NOMO-1 treated with DMSO at 0.1 percent for 48 hours (cell line): Measurements from ENCODE around the gene LRRK2.
"Not testable (repeated sequence)": the region's sequence is repeated elsewhere in the genome, so short reads cannot be mapped to it uniquely, and the experiment has no call there.

ENCODE experiments used
- DNase-seq: peaks from one replicate; lab custom pipeline; 2025; ENCODE audit not compliant: unreplicated experiment; lab: John Stamatoyannopoulos, UW

The LRRK2 gene

GRCh38 chr12:40312982-40313576 is 88.3 kb downstream of the LRRK2 start:
- DNase-seq: peak; percentile 47

GRCh38 chr12:40313928-40314327 is 89.1 kb downstream of the LRRK2 start:
- peak; percentile 92 for DNase-seq

DNA sequence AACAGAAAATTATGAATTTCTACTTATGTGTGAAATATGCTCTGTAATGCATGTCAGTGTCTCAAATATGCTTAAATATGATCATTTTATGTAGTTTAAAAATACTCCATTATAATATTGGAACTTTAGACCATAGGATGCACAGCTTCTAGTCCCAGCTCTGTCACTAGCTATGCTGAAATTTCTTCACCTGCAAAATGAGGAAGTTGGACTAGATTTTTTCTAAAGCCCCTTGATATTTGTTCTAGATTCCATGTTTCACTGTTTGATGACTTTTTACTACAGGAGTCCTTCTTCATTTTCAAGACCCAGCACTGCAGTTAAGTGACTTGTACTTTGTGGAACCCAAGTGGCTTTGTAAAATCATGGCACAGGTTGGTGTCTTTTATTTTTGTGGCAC is 90.1 kb downstream of the LRRK2 start:
- peak; percentile 75 for DNase-seq

- DNase-seq: no peak
These were observed 90.6 kb downstream of the LRRK2 start for GRCh38 chr12:40315375-40315774.

GRCh38 chr12:40324261-40324660 is 99.5 kb downstream of the LRRK2 start:
- no peak for DNase-seq

DNA sequence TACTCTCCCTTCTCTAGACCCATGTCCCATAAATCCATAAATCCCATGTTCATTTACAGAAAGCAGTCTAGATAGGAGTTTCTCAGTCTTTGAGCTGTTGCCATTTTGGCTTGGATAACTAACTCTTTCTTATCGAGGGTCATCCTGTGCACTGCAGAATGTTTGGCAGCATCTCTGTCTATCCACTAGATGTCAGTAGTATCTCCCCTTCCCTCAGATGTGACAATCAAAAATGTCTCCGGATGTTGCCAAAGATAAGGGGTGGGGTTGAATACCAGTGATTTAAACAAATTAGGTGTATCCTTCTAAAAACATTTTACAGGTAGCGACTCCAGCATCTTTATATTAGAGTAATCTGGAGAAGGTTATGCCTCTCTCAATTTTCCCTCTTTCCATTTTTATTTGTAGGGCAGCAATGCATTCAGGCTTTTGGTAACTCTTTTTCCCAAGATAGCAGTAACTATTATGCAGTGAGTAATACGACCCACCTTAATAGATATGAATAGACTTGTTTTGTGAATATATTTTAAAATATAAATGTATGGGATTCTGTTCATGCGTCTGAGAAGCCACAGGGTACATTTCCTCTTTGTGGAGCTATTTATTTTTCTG is 100.7 kb downstream of the LRRK2 start:
- peak; percentile 52 for DNase-seq

DNA sequence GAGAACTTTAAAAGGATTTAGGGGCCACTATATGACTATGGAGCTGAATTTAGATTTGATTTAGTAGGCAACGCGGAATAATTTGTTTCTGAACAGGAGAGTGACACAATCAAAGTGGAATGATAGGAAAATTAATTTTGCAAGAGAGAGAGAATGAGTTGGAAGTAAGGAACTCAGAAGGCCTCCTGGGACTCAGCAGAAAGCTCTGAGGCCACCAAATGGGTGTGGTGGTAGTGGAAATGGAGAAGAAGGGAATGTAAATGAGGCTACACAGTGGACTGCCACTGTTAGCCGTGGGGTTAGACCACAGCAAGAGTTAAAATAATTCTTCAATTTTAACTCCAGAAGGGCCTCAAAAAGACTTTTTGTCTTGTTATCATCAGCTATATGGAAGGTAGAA is 102.7 kb downstream of the LRRK2 start:
- no peak for DNase-seq

- DNase-seq: no peak
These were observed 105.4 kb downstream of the LRRK2 start for GRCh38 chr12:40330180-40330579.

DNA sequence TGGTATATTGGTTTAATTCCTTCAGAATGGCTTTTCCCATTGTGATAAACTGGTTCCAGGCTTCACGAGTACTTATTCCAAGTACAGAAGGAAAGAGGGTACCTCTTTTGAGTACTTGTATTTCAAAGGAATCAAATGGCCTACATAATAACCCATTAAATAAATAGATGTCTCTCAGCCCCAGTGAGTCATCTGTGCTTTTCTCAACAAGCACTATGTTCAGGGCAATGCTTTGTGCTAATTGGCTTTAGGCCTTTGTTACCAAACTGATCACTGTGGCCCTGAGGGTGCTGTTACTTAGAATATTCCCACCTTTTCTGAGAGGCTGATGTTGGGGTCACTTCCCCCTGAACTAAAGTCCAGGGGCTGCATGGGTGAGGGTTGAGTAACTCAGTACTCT is 107.1 kb downstream of the LRRK2 start:
- no peak for DNase-seq

- no peak for DNase-seq
These were observed 111.2 kb downstream of the LRRK2 start for GRCh38 chr12:40335991-40336390.

DNA sequence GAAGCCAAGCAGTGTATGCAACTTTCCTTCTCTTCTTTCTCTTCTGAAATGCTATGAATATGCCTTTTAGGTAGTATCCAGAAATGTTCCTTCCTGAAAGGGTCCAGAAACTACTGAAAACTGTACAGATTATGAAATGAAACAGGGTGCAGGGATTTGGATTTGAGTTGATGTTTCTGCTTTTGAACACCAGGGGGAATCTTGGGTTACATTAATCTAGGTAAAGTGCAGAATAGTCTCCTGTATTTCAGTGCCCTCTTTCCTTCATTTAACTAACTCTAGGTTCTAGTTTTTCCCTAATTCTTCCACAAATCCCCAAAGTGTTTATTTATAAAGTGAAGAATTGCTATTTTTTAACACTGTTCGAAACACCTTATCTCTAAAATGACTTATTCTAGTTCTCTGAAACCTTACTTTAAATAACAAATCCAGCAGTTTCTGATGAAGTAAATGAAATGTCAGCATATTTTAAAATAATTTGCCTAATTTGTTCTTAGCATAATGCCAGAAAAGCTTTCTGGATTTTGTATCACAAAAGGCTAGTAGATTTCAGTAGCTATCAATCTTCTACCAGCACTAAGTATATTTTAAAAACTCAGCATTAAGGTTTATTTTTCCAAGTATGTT is 111.9 kb downstream of the LRRK2 start:
- DNase-seq: peak; percentile 12

DNA sequence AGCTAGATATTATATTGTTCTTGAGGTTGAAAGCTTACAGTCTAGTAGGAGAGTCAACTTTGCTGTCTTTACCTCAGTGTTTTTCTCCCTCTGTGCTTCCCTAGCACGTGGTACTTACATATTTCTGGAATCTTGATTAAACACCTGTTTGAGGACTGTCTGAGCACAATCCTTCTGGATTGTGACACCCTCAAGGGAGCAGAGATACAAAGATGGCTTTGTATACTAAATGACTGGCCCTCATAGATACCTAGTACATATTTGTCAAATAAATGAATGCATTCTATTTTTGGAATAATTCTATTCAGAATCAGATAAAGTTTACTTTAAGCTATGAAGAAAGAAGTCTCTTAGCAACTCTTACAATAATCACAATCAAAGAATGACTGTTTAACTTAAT is 113.3 kb downstream of the LRRK2 start:
- DNase-seq: no peak

DNA sequence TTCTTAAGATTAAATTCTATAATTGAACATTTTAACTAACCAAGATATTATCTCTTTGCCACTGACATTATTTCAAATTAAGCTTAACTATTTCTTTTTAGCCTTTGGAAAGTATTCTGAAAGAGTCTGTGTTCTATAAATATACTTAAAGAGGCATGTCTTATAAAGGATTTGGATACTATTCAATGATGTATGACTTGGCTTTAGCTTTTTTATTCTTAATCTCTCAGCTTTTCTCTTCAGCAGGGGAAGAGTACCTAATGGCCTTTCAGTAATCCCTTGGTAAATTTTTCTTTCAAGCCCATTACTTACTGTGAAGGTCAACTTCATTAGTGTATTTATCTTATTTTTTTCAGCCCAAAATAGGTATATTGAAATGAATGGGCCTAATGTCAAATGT is 113.8 kb downstream of the LRRK2 start:
- DNase-seq: no peak

- DNase-seq: no peak
These were observed 117.2 kb downstream of the LRRK2 start for GRCh38 chr12:40342010-40342409.

GRCh38 chr12:40343124-40343523 is 118.3 kb downstream of the LRRK2 start:
- DNase-seq: no peak

- DNase-seq: no peak
These were observed 119.5 kb downstream of the LRRK2 start for GRCh38 chr12:40344312-40344711.

GRCh38 chr12:40351976-40352375 is 127.2 kb downstream of the LRRK2 start:
- DNase-seq: no peak

- no peak for DNase-seq
These were observed 150.3 kb downstream of the LRRK2 start for GRCh38 chr12:40375076-40375475.

DNA sequence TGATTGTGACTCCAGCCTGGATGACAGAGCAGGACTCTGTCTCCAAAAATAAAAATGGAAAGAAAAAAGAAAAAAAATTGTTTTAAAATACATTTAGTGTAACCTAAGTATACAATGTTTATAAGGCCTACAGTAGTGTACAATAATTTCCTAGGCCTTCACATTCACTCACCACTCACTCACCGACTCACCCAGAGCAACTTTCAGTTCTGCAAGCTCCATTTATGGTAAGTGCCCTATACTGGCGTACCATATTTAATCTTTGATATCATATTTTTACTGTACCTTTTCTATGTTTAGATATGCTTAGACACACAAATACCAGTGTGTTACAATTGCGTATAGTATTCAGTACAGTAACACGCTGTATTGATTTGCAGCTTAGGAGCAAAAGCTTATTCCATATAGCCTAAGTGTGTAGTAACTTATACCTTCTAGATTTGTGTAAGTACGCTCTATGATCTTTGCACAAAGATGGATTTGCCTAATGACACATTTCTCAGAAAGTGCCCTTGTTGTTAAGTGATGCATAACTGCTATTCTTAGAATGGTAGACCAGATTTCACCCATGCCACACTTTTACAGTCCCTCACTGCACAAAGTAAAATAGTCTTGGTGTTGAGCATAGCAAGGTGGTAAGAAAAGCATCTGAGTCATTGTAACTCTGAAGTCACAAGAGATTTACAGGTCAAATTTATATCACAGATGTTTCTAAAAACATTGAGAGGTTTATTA is 151.9 kb downstream of the LRRK2 start:
- no peak for DNase-seq

DNA sequence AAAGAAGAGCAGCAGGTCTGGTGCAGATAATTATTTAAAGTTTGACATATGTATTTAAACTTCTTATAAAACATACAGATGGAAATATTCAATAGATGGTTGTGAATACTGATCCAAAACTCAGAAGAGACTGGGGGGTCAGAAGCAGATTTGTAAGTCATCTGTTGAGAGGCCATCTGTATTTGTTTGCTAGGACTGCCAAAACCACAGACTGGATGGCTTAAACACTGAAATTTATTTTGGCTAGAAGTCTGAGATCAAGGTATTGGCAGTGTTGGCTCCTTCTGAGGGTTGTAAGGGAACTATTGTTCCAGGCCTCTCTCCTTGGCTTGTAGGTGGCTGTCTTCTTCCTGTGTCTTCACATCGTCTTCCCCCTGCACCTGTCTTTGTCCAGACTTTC is 153.9 kb downstream of the LRRK2 start:
- no peak for DNase-seq

- DNase-seq: no peak
These were observed 157.4 kb downstream of the LRRK2 start for GRCh38 chr12:40382217-40382616.

GRCh38 chr12:40387279-40387678 is 162.5 kb downstream of the LRRK2 start:
- not testable (repeated sequence) for DNase-seq
